ENCODE measurements around the gene LACC1.

DNA sequence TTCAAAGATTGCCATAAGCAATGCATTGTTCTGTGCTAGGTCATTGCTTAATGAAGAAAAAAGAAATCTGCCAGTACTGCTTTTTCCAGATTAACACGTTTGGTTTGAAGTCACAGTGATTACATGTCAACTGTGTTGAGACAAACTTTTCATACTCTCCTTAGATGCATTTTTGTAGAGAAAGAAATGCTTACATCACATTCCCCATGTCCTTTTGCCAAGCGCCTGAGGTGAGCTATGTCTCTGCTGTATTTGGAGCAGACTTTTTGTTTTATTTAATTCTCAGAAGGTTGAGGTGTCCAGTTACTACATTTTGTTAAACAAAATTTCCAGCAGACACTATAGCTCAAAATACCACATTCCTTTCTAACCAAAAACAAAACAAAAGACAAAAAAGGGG lies 16.2 kb downstream of the LACC1 start:
- TF ChIP-seq POLR2A (IDR thresholded peaks at IDR 0.05): no peak
- TF ChIP-seq, protein P1, sequence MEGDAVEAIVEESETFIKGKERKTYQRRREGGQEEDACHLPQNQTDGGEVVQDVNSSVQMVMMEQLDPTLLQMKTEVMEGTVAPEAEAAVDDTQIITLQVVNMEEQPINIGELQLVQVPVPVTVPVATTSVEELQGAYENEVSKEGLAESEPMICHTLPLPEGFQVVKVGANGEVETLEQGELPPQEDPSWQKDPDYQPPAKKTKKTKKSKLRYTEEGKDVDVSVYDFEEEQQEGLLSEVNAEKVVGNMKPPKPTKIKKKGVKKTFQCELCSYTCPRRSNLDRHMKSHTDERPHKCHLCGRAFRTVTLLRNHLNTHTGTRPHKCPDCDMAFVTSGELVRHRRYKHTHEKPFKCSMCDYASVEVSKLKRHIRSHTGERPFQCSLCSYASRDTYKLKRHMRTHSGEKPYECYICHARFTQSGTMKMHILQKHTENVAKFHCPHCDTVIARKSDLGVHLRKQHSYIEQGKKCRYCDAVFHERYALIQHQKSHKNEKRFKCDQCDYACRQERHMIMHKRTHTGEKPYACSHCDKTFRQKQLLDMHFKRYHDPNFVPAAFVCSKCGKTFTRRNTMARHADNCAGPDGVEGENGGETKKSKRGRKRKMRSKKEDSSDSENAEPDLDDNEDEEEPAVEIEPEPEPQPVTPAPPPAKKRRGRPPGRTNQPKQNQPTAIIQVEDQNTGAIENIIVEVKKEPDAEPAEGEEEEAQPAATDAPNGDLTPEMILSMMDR (IDR thresholded peaks at IDR 0.05 in 4 of 5, conservative IDR thresholded peaks at IDR 0.05 in 1 of 5): no peak
